OCI-LY3 (cell line): Measurements from ENCODE around the gene NAB2.

Source experiments
- H2AFZ ChIP-seq: fragments of 200-600, 300-600 bp; shearing (Covaris generic); 2 replicates; pipeline ENCODE4 v1.6.0; 2014; ENCODE audit warnings: antibody characterized with exemption, low read depth, low read length
- H3K27ac ChIP-seq: fragments of 200-600, 300-600 bp; sonication (generic); 2 replicates; pipeline ENCODE4 v1.5.1; 2014; ENCODE audit warnings: mild to moderate bottlenecking, low read length, moderate library complexity, mixed read lengths
- H3K27me3 ChIP-seq: fragments of 200-600, 300-600 bp; sonication (generic); 2 replicates; pipeline ENCODE4 v1.6.1; 2014; ENCODE audit warnings: low read depth, low read length, mixed read lengths
- H3K36me3 ChIP-seq: fragments of 200-600, 300-600 bp; sonication (generic); replicated peaks from 2 replicates; pipeline ENCODE3; 2014; ENCODE audit warnings: low read depth, low read length, mixed read lengths
- H3K4me1 ChIP-seq: fragments of 300-600, 200-600 bp; sonication (generic); 2 replicates; pipeline ENCODE4 v1.6.1; 2014; ENCODE audit warnings: low read length, mixed read lengths
- H3K4me2 ChIP-seq: fragments of 200-600, 300-600 bp; sonication (generic); 2 replicates; pipeline ENCODE4 v1.6.1; 2014; ENCODE audit warnings: low read length, mixed read lengths
- H3K4me3 ChIP-seq: fragments of 300-600, 200-600 bp; sonication (generic); 2 replicates; pipeline ENCODE4 v1.5.1; 2014; ENCODE audit warnings: antibody characterized with exemption, mild to moderate bottlenecking, low read length, moderate library complexity
- H3K79me2 ChIP-seq: fragments of 300-600, 200-600 bp; shearing (Covaris generic); 2 replicates; pipeline ENCODE4 v1.6.1; 2014; ENCODE audit warnings: mild to moderate bottlenecking, low read length, mixed read lengths
- H3K9ac ChIP-seq: fragments of 300-600, 200-600 bp; shearing (Covaris generic); 2 replicates; pipeline ENCODE4 v1.6.0; 2014; ENCODE audit warnings: mild to moderate bottlenecking, low read length, moderate library complexity
- H3K9me3 ChIP-seq: fragments of 200-600, 300-600 bp; shearing (Covaris generic); 2 replicates; pipeline ENCODE4 v1.6.1; 2014; ENCODE audit warnings: low read length, mixed read lengths; ENCODE audit not compliant: insufficient read depth
- H4K20me1 ChIP-seq: fragments of 200-600, 300-600 bp; sonication (generic); 2 replicates; pipeline ENCODE4 v1.6.1; 2016; ENCODE audit warnings: low read length, mixed read lengths; ENCODE audit not compliant: insufficient read depth
- EZH2phosphoT487 ChIP-seq: fragments of 200-600 bp; shearing (Covaris generic); IDR thresholded peaks from 2 replicates; pipeline ENCODE4 v1.6.1; 2018; ENCODE audit warnings: antibody characterized with exemption, mixed run types, low read depth
- TF ChIP-seq, protein P1 (sequence below): fragments of 200-600, 300-600 bp; sonication (generic); IDR thresholded peaks from 2 replicates; pipeline ENCODE4 v1.5.1; 2014; ENCODE audit warnings: antibody characterized with exemption, low read length, low read depth

NAB2 gene

DNA sequence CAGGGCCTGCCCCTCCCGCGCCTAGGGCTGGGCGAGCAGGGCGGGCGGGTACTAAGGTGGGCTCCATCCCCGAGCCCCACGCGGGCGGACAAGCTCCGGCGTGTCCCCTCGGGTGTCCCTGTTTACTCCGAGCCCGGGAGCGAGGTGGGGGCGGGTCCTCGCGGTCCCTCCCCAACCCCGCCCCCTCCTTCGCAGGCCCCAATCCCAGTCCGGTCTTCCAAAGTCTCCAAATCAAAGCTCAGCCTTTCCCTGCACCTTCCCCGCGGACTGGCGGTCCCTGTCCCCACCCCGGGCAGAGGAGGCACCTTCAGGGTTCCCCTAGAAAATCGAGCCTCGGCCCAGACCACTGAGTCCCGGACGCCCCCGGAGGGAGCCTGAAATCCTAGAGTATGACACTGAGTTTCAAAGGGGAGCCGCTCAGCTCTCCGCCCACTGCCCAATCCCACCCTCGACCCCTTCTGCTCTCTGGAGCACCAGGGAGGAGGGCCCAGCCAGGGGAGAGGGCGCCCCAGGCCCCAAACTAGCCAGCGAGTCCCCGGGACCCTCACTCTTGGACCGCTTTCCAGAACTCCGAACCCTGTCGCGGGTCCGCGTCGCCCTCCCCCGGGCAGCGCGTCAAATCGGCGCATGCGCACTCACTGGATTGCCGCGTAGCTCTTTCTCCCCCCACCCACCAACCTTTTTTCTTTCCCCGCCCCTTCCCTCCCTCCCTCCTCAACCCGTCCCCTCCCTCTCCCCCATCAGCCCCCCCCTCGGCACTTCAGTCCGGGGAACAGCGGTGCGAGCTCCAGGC lies 39.0 kb downstream of the NAB2 start, which contains the start of gene LRP1:
Gene LRP1, plus strand, starts transcription at position 758 of the 793 bp plus-strand sequence. CDS start 482 bp downstream, outside the sequence.
- TF ChIP-seq, protein P1, sequence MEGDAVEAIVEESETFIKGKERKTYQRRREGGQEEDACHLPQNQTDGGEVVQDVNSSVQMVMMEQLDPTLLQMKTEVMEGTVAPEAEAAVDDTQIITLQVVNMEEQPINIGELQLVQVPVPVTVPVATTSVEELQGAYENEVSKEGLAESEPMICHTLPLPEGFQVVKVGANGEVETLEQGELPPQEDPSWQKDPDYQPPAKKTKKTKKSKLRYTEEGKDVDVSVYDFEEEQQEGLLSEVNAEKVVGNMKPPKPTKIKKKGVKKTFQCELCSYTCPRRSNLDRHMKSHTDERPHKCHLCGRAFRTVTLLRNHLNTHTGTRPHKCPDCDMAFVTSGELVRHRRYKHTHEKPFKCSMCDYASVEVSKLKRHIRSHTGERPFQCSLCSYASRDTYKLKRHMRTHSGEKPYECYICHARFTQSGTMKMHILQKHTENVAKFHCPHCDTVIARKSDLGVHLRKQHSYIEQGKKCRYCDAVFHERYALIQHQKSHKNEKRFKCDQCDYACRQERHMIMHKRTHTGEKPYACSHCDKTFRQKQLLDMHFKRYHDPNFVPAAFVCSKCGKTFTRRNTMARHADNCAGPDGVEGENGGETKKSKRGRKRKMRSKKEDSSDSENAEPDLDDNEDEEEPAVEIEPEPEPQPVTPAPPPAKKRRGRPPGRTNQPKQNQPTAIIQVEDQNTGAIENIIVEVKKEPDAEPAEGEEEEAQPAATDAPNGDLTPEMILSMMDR = no peak
- no peak for TF ChIP-seq EZH2phosphoT487
- Histone ChIP-seq H3K36me3 (peaks cover 3% of the 10 kb centered on the region), H3K27ac (no peak within 1 kb of the TSS), H3K4me3 (peak within 1 kb of the TSS; percentile 84), H3K27me3 (peaks cover 42% of the 10 kb centered on the region), H3K79me2 (no peaks in the 10 kb centered on the region), H3K9me3 (peaks cover 7% of the 10 kb centered on the region; the same call in 1 of the 2 replicates), H3K4me1 (peaks cover 32% of the 10 kb centered on the region), H2AFZ (peak within 1 kb of the TSS; percentile 96), H3K4me2 (peak within 1 kb of the TSS; percentile 78), H3K9ac (peak within 1 kb of the TSS; percentile 72), H4K20me1 (no peaks in the 10 kb centered on the region)

DNA sequence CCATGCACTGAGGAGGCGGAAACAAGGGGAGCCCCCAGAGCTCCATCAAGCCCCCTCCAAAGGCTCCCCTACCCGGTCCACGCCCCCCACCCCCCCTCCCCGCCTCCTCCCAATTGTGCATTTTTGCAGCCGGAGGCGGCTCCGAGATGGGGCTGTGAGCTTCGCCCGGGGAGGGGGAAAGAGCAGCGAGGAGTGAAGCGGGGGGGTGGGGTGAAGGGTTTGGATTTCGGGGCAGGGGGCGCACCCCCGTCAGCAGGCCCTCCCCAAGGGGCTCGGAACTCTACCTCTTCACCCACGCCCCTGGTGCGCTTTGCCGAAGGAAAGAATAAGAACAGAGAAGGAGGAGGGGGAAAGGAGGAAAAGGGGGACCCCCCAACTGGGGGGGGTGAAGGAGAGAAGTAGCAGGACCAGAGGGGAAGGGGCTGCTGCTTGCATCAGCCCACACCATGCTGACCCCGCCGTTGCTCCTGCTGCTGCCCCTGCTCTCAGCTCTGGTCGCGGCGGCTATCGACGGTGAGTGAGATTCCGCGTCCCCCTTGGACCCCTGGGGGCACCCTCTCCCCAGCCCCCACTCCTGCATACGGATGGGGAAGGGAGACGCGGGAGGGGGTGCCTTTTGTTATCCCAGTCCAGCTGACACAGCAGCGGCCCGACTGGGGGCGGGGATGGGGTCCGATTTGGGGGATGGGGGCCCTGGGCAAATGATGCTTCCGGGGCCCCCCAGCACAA lies 39.8 kb downstream of the NAB2 start:
- Histone ChIP-seq H3K9ac (peak overlapping the region; percentile 72; the same call in 1 of the 2 replicates), H3K36me3 (peaks cover 3% of the 10 kb centered on the region), H3K4me3 (peak overlapping the region; percentile 84), H3K27ac (no peak overlapping the region), H3K4me1 (peaks cover 32% of the 10 kb centered on the region), H2AFZ (no peak overlapping the region), H3K4me2 (peak overlapping the region; percentile 78), H3K27me3 (peaks cover 42% of the 10 kb centered on the region), H3K79me2 (no peaks in the 10 kb centered on the region), H3K9me3 (peaks cover 5% of the 10 kb centered on the region; the same call in 1 of the 2 replicates), H4K20me1 (no peaks in the 10 kb centered on the region)
- TF ChIP-seq EZH2phosphoT487 = no peak
- TF ChIP-seq, protein P1 = no peak

DNA sequence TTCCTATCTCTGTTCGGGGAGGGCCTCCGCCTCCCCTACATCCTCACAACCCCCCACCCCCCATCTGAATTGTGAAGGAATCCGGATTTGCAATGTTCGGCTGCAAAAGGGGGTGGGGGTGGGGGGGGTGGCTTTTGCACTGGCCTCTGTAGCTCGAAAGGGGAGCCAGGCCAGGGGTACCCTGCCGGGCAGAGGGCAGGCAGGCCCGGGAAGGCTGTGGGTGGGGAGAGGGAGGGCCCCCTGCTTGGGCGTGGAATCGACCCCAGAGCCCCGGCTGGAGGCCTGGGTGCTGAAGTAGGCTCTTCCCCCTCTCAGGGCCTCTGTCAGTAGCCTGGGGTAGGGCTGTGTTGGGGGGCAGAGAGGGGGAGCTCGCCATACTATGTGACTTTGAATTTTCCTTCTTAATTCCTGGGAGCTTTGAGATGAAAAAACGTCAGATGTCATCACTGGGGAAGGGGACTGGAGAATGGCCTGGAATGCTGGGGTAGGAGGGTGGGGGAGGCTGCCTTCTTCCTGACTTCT lies 40.5 kb downstream of the NAB2 start:
- Histone ChIP-seq H3K79me2 (no peaks in the 10 kb centered on the region), H3K9me3 (no peaks in the 10 kb centered on the region), H4K20me1 (no peaks in the 10 kb centered on the region), H3K4me2 (peak overlapping the region; percentile 78), H3K9ac (no peak overlapping the region), H3K4me3 (peak overlapping the region; percentile 84), H2AFZ (no peak overlapping the region), H3K27ac (no peak overlapping the region), H3K27me3 (peaks cover 42% of the 10 kb centered on the region), H3K36me3 (no peaks in the 10 kb centered on the region), H3K4me1 (peaks cover 32% of the 10 kb centered on the region)
- TF ChIP-seq, protein P1 = no peak

DNA sequence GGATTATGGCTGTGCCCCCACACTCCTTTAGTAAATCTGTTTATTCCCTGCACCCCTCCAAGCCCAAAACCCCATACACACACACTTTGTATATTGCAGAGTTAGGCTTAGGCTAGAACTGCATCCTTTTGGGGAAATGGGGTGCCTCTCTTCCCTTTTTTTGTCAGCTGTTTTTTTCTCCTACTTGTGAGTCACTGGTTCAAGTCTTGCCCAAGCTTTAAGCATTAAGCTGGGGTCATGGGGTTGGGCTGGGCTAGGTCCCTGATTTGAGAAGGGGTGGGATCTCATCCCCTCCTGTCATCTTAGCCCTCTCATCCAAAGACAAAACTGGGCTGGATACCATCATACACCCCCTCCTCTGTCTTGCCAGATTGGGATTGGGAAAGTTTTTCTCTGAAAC lies 41.0 kb downstream of the NAB2 start:
- H3K4me2 ChIP-seq = no peak overlapping the region
- TF ChIP-seq, protein P1 = no peak
- H3K79me2 ChIP-seq = no peaks in the 10 kb centered on the region
- H3K9me3 ChIP-seq = no peaks in the 10 kb centered on the region
- H2AFZ ChIP-seq = no peak overlapping the region
- H4K20me1 ChIP-seq = no peaks in the 10 kb centered on the region
- H3K27me3 ChIP-seq = peaks cover 37% of the 10 kb centered on the region
- H3K4me3 ChIP-seq = no peak overlapping the region
- H3K36me3 ChIP-seq = no peaks in the 10 kb centered on the region
- H3K4me1 ChIP-seq = peaks cover 32% of the 10 kb centered on the region
- no peak overlapping the region for H3K9ac ChIP-seq
- no peak overlapping the region for H3K27ac ChIP-seq
